Activated CD4-positive, CD25-positive, alpha-beta regulatory T cell treated with anti-CD3 and anti-CD28 coated beads, Interleukin-2, amount 50 U/mL, for 72 hours (primary cell): Measurements from ENCODE around the gene ZBED5.
A peak's percentile ranks its signal among the peaks of the same experiment; 100 is the strongest.

ENCODE experiments used
- DNase-seq: peaks from one replicate; pipeline ENCODE4 v3.0.0; 2021

The ZBED5 gene

DNA sequence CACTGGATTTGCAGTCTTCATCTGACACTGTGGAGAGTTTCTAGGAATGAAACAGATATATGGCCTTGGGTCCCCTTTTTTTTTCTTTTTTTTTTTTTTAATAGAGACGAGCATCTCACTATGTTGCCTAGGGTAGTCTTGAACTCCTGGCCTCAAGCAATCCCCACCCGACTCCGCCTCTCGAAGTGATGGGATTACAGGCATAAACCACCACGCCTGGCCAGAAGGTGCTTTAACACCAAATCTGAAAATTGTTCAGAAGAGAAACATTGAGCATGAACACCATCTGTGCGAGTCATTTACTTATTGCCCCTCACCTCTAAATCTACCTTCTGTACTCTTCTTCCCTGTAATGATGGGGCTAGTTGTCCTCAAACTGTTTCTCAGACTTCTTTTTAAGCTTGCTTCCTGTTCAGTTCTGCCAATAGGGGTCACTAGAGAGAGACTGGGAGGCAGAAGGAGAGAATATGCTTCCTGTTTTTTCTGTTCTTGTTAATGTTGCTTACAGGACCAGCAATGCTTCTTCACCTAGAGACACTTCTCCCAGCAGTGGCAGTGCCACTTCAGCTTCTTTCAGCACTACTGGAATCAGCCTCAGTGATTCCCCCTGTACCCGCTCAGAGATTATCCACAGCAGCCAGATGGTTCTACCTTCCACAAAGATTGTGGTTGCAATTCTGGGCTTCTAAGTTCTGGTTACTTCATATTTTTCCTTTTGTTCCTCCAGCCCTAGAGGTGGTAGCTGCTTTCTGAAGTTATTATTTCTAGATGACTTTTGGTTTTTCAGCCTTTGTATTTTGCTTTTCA, 20.8 kb upstream of the ZBED5 start:
- DNase-seq: no peak

- DNase-seq: no peak
Measured at GRCh38 chr11:10876158-10876557, 18.3 kb upstream of the ZBED5 start.

DNA sequence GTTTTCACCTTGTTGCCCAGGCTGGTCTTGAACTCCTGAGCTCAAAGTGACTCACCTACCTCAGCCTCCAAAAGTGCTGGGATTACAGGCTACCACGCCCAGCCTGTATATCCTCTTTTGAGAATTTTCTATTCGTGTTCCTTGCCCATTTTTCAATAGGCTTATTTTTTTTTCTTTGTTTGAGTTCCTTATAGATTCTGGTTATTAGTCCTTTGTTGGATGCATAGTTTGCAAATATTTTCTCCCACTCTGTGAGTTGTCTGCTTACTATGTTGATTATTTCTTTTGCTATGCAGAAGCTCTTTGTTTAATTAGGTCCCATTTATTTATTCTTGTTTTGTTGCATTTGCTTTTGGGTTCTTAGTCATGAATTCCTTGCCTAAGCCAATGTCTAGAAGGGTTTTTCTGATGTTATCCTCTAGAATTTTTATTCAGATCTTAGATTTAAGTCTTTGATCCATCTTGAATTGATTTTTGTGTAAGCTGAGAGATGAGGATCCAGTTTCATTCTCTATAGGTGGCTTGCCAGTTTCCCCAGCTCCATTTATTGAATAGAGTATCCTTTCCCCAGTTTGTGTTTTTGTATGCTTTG, 17.7 kb upstream of the ZBED5 start:
- no peak for DNase-seq

GRCh38 chr11:10872097-10872496, 14.2 kb upstream of the ZBED5 start:
- no peak for DNase-seq

DNA sequence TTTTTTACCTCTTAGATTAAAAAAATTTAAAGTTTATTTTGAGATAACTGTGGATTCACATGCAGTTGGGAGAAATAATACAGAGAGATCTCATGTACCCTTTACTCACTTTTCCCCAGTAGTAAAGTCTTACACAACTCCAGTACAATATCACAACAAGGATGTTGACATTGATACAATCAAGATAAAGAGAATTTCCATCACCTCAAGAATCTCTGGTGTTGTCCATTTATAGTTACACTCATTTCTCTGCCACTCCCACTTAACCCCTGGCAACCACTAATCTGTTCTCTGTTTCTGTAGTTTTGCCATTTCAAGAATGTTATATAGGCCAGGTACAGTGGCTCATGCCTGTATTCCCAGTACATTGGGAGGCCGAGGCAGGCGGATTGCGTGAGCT, 10.5 kb upstream of the ZBED5 start:
- no peak for DNase-seq

- no peak for DNase-seq
Measured at GRCh38 chr11:10866893-10867331, 9.1 kb upstream of the ZBED5 start.

- DNase-seq: no peak
Measured at GRCh38 chr11:10865837-10866270, 8.0 kb upstream of the ZBED5 start.

DNA sequence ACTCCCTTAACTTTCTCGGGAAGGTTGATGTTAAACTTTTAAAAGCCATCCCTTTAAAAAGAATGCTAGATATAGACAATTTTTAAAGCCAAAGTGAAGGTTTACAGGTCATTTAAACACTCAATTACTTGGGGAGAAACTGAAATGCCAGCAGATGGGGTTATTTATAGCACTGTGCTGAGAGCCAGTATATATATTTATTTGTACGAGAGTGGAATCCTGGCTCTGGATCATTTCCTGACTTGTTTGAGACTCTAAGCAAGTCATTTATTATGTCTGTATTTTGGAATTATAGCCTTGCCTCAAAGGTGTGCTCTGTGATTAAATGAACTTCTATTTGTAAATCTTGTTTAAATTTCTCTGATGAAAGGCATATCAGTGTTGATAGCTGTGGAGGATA, 6.8 kb upstream of the ZBED5 start:
- DNase-seq: no peak

- DNase-seq: no peak
Measured at GRCh38 chr11:10862446-10862845, 4.6 kb upstream of the ZBED5 start.

DNA sequence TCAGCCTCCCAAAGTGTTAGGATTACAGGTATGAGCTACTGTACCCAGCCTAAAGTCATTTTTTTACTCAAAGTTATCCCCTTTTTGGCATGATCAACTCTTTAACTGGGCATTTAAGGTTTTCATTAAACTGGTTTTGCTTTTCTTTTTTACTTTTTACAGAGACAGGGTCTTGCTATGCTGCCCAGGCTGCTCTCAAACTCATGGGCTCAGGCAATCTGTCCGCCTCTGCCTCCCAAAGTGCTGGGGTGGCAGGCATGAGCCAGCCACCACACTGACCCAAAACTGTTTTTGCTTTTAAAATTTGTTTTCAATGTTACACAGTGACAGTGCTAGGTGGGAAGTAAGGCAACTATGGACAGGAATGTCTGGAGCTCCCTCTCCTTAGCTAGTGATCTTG, 3.9 kb upstream of the ZBED5 start:
- no peak for DNase-seq

- no peak for DNase-seq
Measured at GRCh38 chr11:10861047-10861446, 3.2 kb upstream of the ZBED5 start.

- DNase-seq: peak; percentile 59
Measured at GRCh38 chr11:10858439-10859325, 829 bp upstream of the ZBED5 start.

GRCh38 chr11:10857459-10857708, 469 bp downstream of the ZBED5 start:
- no peak for DNase-seq

- no peak for DNase-seq
Measured at GRCh38 chr11:10856689-10857458, 979 bp downstream of the ZBED5 start.

DNA sequence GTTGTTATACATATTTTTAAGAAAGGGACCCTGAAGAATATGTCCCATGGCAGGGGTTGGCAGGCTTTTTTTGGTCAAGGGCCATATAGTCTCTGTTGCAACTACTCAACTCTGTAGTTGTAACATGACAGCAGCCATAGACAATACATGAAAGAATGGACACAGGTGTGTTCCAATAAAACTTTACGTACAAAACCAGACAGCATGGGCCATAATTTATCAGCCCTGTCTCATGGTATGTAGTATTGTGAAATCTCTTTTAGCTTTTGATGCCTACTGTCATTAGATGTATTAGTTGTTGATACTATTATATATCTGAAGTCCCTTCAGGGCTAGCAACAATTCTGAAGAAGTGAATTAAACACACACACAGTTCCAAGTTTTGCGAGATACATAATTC, 2.6 kb downstream of the ZBED5 start:
- no peak for DNase-seq

DNA sequence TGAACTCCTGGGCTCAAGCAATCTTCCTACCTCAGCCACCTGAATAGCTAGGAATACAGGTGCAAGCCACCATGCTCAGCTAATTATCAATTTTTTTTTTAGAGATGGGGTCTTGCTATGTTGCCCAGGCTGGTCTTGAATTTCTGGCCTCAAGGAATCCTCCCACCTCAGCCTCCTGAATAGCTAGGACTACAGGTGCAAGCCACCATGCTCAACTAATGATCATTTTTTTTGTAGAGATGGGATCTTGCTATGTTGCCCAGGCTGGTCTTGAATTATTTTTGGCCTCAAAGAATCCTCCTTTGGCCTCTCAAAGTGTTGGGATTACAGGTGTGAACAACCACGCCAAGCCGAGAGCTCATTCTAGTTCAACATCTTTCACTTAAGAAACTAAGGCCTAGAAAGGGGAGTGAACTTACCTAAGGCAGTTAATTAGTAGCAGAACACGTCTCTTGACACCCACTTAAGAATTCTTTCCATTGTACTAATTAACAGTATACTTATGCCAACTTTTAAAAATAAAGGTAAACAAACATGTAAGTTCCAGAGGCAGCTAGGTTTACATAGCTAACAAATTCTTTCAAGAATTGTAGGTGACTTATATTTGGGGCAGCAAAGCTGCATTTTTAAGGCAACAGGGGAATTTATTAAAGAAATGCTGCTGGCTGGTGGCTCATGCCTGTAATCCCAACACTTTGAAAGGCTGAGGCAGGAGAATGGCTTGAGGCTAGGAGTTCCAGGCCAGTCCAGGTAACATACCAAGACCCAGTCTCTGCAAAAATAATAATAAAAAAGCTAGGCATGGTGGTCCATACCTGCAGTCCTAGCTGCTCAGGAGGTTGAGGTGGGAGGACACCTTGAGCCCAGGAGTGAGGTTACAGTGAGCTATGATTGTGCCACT, 9.6 kb downstream of the ZBED5 start:
- no peak for DNase-seq

GRCh38 chr11:10846660-10847059, 11.2 kb downstream of the ZBED5 start:
- DNase-seq: no peak

GRCh38 chr11:10845589-10845988, 12.3 kb downstream of the ZBED5 start:
- DNase-seq: no peak

DNA sequence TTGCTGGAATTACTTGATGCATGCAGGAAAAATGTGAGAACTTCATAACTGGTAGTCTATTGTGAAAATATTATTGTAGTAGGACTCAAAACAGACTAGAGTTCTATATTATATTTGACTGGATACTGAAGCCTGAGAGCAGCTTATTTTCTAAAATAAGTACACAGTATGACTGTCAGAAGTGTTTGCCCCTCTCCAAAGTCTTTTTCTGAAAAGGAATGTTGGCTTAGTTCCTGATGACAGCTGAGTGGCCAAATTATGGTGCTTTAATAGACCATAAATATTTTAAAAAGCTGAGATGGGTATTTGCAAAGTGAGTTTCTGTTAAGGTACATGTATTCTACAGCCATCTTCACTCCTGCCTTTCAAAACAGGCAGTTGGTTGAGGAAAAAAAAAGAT, 13.1 kb downstream of the ZBED5 start:
- no peak for DNase-seq

GRCh38 chr11:10844356-10844755, 13.5 kb downstream of the ZBED5 start:
- DNase-seq: no peak

DNA sequence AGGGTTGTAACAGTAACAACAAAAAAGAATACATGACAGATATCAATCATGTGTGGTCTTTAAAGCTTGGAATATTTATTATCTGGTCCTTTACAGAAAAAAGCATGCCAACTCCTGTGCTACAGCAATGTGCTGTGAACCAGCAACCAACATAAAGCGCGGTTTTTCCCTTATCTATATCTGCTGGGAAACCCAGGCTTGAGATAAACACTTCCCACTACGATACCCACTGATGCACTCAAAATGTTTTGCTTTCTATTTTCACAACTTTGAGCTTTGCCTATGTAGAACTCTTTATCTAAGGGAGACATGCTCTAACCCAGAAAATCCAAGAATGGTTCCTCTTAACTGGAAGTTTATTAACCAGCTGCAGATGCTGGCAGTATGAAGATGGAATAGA, 19.0 kb downstream of the ZBED5 start:
- DNase-seq: no peak

- no peak for DNase-seq
Measured at GRCh38 chr11:10838083-10838482, 19.8 kb downstream of the ZBED5 start.
